ENCODE results near the gene CSF2.

CSF2 gene

DNA sequence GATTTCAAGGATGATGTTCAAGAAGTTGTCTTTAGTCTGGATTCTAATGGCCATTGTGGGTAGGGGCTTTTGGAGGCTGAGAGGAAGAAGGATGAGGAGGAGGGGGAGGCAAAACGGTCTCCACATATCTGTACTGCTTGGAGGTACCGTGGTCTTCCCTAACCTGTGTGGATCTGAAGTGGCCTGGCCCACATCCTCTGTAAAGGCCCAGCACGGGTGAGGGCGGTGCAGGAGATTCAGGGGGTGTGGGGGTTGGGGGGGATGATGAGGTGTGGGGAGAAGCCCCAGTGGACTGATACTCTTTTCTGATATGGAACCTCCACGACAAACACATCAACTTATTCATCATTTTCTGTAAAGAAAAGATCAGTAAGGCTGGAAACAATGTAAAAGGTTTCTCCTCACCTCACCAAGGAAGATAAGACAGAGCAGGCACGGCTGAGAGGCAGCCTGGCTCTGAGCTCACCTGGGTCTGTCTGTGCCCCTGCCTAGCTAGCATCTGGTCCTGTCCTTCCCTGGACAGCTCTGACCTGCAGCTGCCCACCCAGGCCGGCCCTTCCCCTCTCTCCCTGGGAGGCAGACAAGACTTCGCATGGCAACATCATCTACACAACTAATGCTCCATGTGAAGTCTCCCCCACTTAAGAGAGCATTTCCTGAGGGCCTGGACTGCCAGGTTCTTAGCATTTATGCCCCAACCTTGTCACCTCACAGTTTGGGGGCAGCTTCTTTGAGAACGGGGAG is 18.7 kb upstream of the CSF2 start:
- no peak for TF ChIP-seq ZFX (IDR thresholded peaks at IDR 0.05)
- TF ChIP-seq, protein P1, sequence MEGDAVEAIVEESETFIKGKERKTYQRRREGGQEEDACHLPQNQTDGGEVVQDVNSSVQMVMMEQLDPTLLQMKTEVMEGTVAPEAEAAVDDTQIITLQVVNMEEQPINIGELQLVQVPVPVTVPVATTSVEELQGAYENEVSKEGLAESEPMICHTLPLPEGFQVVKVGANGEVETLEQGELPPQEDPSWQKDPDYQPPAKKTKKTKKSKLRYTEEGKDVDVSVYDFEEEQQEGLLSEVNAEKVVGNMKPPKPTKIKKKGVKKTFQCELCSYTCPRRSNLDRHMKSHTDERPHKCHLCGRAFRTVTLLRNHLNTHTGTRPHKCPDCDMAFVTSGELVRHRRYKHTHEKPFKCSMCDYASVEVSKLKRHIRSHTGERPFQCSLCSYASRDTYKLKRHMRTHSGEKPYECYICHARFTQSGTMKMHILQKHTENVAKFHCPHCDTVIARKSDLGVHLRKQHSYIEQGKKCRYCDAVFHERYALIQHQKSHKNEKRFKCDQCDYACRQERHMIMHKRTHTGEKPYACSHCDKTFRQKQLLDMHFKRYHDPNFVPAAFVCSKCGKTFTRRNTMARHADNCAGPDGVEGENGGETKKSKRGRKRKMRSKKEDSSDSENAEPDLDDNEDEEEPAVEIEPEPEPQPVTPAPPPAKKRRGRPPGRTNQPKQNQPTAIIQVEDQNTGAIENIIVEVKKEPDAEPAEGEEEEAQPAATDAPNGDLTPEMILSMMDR (conservative IDR thresholded peaks at IDR 0.05), result no peak
- no peak overlapping the region for H3K27ac ChIP-seq

DNA sequence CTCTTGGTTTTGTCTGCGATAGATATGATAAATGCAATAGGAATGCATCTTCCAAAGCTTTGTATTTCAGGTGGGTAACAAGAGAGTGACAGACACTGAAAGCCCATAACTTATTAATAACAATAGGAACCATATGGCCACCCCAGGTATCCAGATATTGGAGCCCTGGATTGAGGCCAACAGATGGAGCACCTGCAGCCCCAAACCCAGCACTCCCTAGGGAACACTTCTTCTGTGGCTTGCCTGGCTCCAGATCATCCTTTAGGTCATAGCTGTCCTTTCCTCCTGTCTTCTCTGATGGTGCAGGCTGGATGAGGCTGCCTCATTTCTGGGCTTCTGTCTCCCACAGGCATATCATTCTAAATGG is 18.2 kb upstream of the CSF2 start:
- H3K27ac ChIP-seq, result no peak overlapping the region
- TF ChIP-seq, protein P1 (conservative IDR thresholded peaks at IDR 0.05), result no peak
- no peak for TF ChIP-seq ZFX (IDR thresholded peaks at IDR 0.05)

DNA sequence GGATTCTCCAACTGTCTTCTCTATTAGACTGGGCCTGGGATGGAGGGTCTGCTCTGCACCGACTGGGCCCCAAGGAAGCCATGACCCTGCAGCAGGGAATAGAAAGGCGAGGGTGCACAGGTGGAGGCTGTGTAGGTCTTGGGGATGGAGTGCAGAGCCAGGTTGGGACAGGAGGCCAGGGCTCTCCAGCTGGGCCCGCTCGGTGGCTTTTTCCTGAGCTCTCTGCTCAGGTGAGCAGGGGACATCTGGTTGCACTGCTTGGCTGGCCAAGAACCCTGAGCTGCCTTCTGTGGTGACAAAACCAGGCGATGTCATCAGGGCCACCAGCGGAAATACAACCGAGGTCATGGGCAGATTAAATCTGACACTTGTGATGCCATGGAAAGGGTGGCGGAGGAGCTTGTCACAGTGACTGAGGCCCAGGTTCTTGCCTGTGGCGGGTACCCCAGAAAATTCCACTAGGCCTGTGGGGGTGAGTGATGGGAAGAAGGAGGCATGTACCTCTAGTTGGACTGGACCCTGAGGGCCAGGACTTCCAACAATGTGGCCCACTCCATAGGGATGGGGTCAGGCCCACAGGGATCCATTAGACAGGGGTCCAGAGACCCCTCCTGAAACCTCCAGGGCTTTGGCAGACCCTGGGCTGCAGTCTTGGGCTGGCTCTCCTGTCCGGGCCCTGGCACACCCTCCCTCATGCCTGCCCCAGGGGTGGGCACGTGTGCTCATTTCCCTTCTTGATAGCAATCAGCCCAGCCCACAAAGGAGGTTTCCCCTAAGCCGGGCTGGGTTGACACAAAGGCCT is 17.6 kb upstream of the CSF2 start:
- no peak overlapping the region for H3K27ac ChIP-seq
- TF ChIP-seq, protein P1 (conservative IDR thresholded peaks at IDR 0.05), result no peak
- no peak for TF ChIP-seq ZFX (IDR thresholded peaks at IDR 0.05)

DNA sequence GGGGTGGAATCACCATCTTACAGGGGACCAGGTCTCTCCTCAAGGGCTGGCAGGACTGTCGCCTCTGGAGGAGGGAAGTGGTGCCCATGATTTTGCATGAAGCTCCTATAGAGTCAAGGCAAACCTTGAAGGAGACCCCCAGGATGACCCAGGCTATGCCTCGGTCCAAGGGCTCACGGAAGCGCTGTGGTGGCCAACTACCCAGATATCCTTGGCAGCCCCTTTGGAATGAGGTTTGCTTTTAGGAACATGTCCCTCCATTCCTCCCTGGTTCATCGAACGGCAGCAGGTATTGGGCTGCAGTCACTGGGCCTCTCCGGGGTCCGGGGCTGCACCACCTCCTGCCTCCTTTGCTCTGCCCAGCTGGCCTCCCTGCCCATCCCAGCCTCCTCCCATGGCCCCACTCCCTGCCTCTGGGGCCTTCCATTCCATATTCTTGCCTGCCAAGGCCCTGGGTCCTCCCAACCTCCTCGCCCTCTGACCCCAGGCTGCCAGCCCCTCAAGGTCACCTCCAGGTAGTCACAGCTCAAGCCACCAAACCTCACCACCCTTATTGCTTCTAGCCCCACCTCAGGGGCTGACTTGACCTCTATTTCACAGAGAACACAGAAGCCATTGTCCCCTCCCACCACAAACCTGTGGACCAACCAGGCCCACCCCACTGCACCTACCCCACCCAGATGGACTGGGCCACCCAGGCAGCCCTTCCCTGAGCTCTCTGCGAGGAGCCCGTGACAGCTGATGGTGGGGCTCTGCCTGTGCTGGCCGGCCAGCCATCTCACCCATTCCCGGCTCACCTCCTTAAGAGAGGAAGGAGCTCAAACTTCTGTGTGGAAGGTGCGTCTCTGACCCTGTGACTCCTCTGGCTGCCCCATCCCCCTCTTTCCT is 16.7 kb upstream of the CSF2 start:
- TF ChIP-seq ZFX (IDR thresholded peaks at IDR 0.05), result no peak
- TF ChIP-seq, protein P1 (conservative IDR thresholded peaks at IDR 0.05), result no peak
- H3K27ac ChIP-seq, result no peak overlapping the region

DNA sequence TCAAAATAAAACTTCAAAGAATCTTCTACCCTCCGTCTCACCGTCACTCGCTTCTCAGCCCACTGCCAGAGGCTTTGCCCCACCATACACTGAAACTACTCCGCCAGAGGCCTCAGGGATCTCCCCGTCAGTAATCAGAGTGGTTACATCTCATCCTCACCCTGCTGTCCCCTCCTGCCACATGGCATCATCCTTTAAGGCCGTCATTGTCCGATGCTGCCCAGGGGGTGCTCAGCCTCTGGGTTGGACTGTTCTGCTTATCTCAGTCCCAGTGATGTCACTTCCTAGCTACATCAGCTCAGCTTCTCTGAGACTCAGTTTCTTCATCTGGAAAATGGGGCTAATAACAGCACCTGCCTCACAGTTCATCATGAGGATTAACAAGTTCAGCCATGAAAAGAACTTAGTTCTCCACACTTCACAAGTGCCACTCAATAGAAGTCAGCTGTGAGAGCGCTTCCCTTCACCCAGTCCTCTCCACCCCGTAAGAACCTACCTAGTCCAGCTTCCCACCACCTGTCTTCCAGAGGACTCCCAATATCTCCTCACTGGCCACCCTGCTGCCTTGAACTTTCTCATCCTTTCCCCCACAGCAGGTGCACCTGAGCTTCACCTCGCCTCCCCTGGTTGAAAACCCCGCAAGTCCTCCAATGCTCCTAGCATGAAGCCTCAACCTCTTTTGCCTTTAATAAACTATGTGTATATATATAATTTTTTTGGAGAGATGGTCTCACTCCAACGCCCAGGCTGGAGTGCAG is 15.9 kb upstream of the CSF2 start:
- H3K27ac ChIP-seq, result no peak overlapping the region
- TF ChIP-seq, protein P1 (conservative IDR thresholded peaks at IDR 0.05), result no peak
- no peak for TF ChIP-seq ZFX (IDR thresholded peaks at IDR 0.05)

DNA sequence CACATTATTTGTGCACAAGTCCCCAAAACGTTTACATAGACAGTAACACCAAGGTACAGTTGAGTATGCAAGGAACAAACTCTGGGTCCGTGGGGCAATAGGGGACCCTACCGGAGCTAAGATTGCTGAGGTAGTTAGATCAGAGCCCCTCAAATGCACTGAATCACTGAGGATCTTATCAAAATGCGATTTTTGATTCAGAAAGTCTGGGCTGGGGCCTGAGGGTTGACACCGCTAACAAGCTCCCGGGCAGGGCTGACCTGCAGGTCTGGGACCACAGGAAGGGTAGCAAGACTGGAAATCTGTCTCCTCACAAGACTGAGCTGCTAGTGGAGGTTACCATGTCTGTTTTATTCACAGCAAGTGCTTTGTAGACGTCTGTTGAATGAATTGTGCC is 14.9 kb upstream of the CSF2 start:
- H3K27ac ChIP-seq, result no peak overlapping the region

More for the DNA sequence above, 14.9 kb upstream of the CSF2 start:
- TF ChIP-seq, protein P1 (conservative IDR thresholded peaks at IDR 0.05), result no peak
- TF ChIP-seq ZFX (IDR thresholded peaks at IDR 0.05), result no peak

Data from C4-2B (cell line).